Small intestine (tissue), 7 donors: ENCODE measurements around the gene LGALS7B. TPM values are rescaled to one million over a fixed set of nuclear protein-coding genes. Genes with fewer than 3 reads are reported as not detected.
A peak's percentile ranks its signal among the peaks of the same experiment; 100 is the strongest.
"Not testable (repeated sequence)": the region's sequence is repeated elsewhere in the genome, so short reads cannot be mapped to it uniquely, and the experiment has no call there.

Experiments
- DNase-seq, 2 donors: peaks; one replicate each; pipeline versions ENCODE4 v3.0.0 to v3.0.0-alpha.2; 2013
- FAIRE-seq: peaks from 2 replicates; lab custom pipeline; 2012; peaks lifted over from hg19 to GRCh38; lab: Jason Lieb, UNC
- H3K27ac ChIP-seq, 3 donors: one replicate each; pipeline ENCODE4 v1.5.1; 2013; ENCODE audit warnings: low read length in 2 of 3, mild to moderate bottlenecking in 2 of 3, control low read depth in 1 of 3, inconsistent platforms in 1 of 3, low read depth in 1 of 3, moderate library complexity in 1 of 3
- H3K27me3 ChIP-seq, 3 donors: one replicate each; pipeline ENCODE4 v1.6.1; 2013; ENCODE audit warnings: low read length in 3 of 3, inconsistent platforms in 1 of 3; ENCODE audit not compliant: control insufficient read depth in 3 of 3, insufficient read depth in 3 of 3
- H3K36me3 ChIP-seq, 3 donors: one replicate each; pipeline ENCODE4 v1.6.1; 2013; ENCODE audit warnings: low read length in 3 of 3, inconsistent platforms in 1 of 3, low read depth in 1 of 3, mild to moderate bottlenecking in 1 of 3, moderate library complexity in 1 of 3; ENCODE audit not compliant: control insufficient read depth in 3 of 3, insufficient read depth in 2 of 3
- H3K4me1 ChIP-seq, 3 donors: one replicate each; pipeline ENCODE4 v1.6.1; 2013; ENCODE audit warnings: low read length in 2 of 3, inconsistent platforms in 1 of 3, low read depth in 1 of 3, mild to moderate bottlenecking in 1 of 3, moderate library complexity in 1 of 3; ENCODE audit not compliant: control insufficient read depth in 3 of 3, insufficient read depth in 2 of 3
- H3K4me3 ChIP-seq, 3 donors: one replicate each; pipeline ENCODE4 v1.5.1; 2013; ENCODE audit warnings: low read length in 3 of 3, control low read depth in 1 of 3, inconsistent platforms in 1 of 3, low read depth in 1 of 3, mild to moderate bottlenecking in 1 of 3, moderate library complexity in 1 of 3
- H3K9me3 ChIP-seq, 2 donors: one replicate each; pipeline ENCODE4 v1.6.1; 2013; ENCODE audit warnings: low read depth in 1 of 2, low read length in 1 of 2; ENCODE audit not compliant: control insufficient read depth in 2 of 2, insufficient read depth in 1 of 2
- WGBS, 3 donors: extraction: QIAGEN DNeasy Blood & Tissue Kit; methylation state at CpG; one replicate each; pipeline ENCODE4 v1.1.7; 2013; 5-methylcytosine and 5-hydroxymethylcytosine counted together
- polyA plus RNA-seq, 4 donors: library from polyadenylated mRNA; stranded (reverse) in 3 of 4; unstranded in 1 of 4; fragments of 200-250 nt in 3 of 4; fragments of 120-200 nt in 1 of 4; gene quantifications; one replicate each; pipeline versions ENCODE4 v1.2.1 to v1.2.3, GENCODE V29; 2013
- donor health status: healthy with polysubstance abuse.
- donor health status: control.
- donor health status: control.
- donor health status: Bipolar disorder and iron deficiency.
- donor health status: healthy.

Gene LGALS7B
- polyA plus RNA-seq, 4 donors, result 2.0 to 5.4 (median 4.9) TPM; not detected in 1

GRCh38 chr19:38806371-38806770 is 17.4 kb downstream of the LGALS7B start:
- no peak for DNase-seq
- FAIRE-seq, result no peak
- no peaks in the 10 kb centered on the region for H3K9me3 ChIP-seq
- no peak overlapping the region for H3K4me3 ChIP-seq
- H3K27me3 ChIP-seq, result no peaks in the 10 kb centered on the region
- H3K36me3 ChIP-seq, result peaks cover 11 to 90% (median 21%) of the 10 kb centered on the region in 3 donors
- H3K27ac ChIP-seq, result peak overlapping the region in 1 of 3 donors; percentile 18
- 79 to 90% (median 88%) methylated on average over 6 of the region's 6 CpGs for WGBS, 3 donors
- H3K4me1 ChIP-seq, result peaks cover 0 to 30% (median 1%) of the 10 kb centered on the region in 3 donors

GRCh38 chr19:38807374-38808098 is 18.5 kb downstream of the LGALS7B start:
- not testable (repeated sequence) for FAIRE-seq, H3K27me3 ChIP-seq, H3K4me3 ChIP-seq, H3K9me3 ChIP-seq
- Histone ChIP-seq H3K27ac (peak overlapping the region in 2 of 3 donors; percentile 62 to 65), H3K36me3 (peaks cover 11 to 85% (median 13%) of the 10 kb centered on the region in 3 donors), H3K4me1 (peaks cover 0 to 32% (median 1%) of the 10 kb centered on the region in 3 donors)
- peak in 1 of 2 donors; percentile 57 for DNase-seq
- WGBS, 3 donors, result 70 to 75% (median 72%) methylated on average over 13 to 15 of the region's 18 CpGs

GRCh38 chr19:38808741-38809140 is 19.7 kb downstream of the LGALS7B start:
- Histone ChIP-seq H3K9me3 (no peaks in the 10 kb centered on the region), H3K36me3 (peaks cover 5 to 77% (median 6%) of the 10 kb centered on the region in 3 donors), H3K27me3 (no peaks in the 10 kb centered on the region), H3K4me1 (peaks cover 0 to 41% (median 1%) of the 10 kb centered on the region in 3 donors), H3K4me3 (peak overlapping the region in 1 of 3 donors; percentile 28), H3K27ac (peak overlapping the region in 2 of 3 donors; percentile 72 to 86)
- no peak for FAIRE-seq
- no peak for DNase-seq
- 90 to 91% (median 90%) methylated on average over 15 to 17 of the region's 17 CpGs for WGBS, 3 donors

- Histone ChIP-seq H3K36me3 (peaks cover 4 to 71% (median 5%) of the 10 kb centered on the region in 3 donors), H3K27me3 (no peaks in the 10 kb centered on the region), H3K27ac (peak overlapping the region; percentile 12 to 62 (median 23)), H3K9me3 (no peaks in the 10 kb centered on the region), H3K4me1 (peaks cover 0 to 51% (median 1%) of the 10 kb centered on the region in 3 donors), H3K4me3 (peak overlapping the region in 2 of 3 donors; percentile 15 to 89)
- DNase-seq, result no peak
- no peak for FAIRE-seq
- WGBS, 3 donors, result 81 to 90% (median 86%) methylated on average over 7 to 8 of the region's 8 CpGs
These were observed 20.7 kb downstream of the LGALS7B start for GRCh38 chr19:38809592-38810252.

GRCh38 chr19:38812009-38812840 is 23.2 kb downstream of the LGALS7B start:
- H3K36me3 ChIP-seq, result peaks cover 0 to 72% (median 10%) of the 10 kb centered on the region in 3 donors
- peak overlapping the region; percentile 90 to 94 (median 92) for H3K27ac ChIP-seq
- H3K4me1 ChIP-seq, result peaks cover 3 to 62% (median 10%) of the 10 kb centered on the region in 3 donors
- DNase-seq, result peak; percentile 60 to 68
- FAIRE-seq, result no peak
- H3K4me3 ChIP-seq, result peak overlapping the region; percentile 41 to 89 (median 71)
- no peaks in the 10 kb centered on the region for H3K9me3 ChIP-seq
- H3K27me3 ChIP-seq, result no peaks in the 10 kb centered on the region
- WGBS, 3 donors, result 20 to 51% (median 40%) methylated on average over 18 of the region's 18 CpGs

- peak; percentile 95 to 100 for DNase-seq
- no peak for FAIRE-seq
- Histone ChIP-seq H3K4me3 (peak within 1 kb of the TSS; percentile 41 to 89 (median 71)), H3K4me1 (peaks cover 3 to 67% (median 10%) of the 10 kb centered on the region in 3 donors), H3K27me3 (no peaks in the 10 kb centered on the region), H3K9me3 (no peaks in the 10 kb centered on the region), H3K36me3 (peaks cover 0 to 77% (median 10%) of the 10 kb centered on the region in 3 donors), H3K27ac (peak within 1 kb of the TSS; percentile 92 to 94 (median 93))
- WGBS, 3 donors, result 14 to 63% (median 43%) methylated on average over 15 of the region's 15 CpGs
These were observed 23.9 kb downstream of the LGALS7B start, which contains the start of gene LGALS4 for GRCh38 chr19:38812841-38813320. Gene LGALS4 (minus strand): TSS chr19:38812945. CDS start chr19:38812886, 59 bp downstream.

- H3K27ac ChIP-seq, result peak overlapping the region; percentile 83 to 94 (median 93)
- no peaks in the 10 kb centered on the region for H3K9me3 ChIP-seq
- peaks cover 0 to 78% (median 10%) of the 10 kb centered on the region in 3 donors for H3K36me3 ChIP-seq
- peak overlapping the region in 2 of 3 donors; percentile 51 to 71 for H3K4me3 ChIP-seq
- no peaks in the 10 kb centered on the region for H3K27me3 ChIP-seq
- peaks cover 3 to 68% (median 12%) of the 10 kb centered on the region in 3 donors for H3K4me1 ChIP-seq
- no peak for DNase-seq
- no peak for FAIRE-seq
- 29 to 66% (median 36%) methylated on average over 6 of the region's 6 CpGs for WGBS, 3 donors
These were observed 24.3 kb downstream of the LGALS7B start for GRCh38 chr19:38813323-38813722.
